A549 (cell line): Measurements from ENCODE around the gene GABBR2. TPM values are rescaled to one million over a fixed set of nuclear protein-coding genes. Genes with fewer than 3 reads are reported as not detected.

Source experiments
- ATAC-seq, 2 experiments: fragments of 200-7000 bp in 1 of 2; fragments of >200 bp in 1 of 2; cut with Nextera tagmentation in 1 of 2; cut with Tn5 transposase in 1 of 2; 3 replicates each; pipeline versions ENCODE4 v1.8.0 to v1.9.1; 2018 to 2020; ENCODE audit warnings: mild to moderate bottlenecking in 1 of 2, moderate library complexity in 1 of 2
- CTCF ChIA-PET: fragments of 300-600 bp; sonication (Branson Sonifier 250); formaldehyde crosslinking; extraction: SDS; loops from one replicate; lab custom pipeline; 2021; ENCODE audit warnings: antibody characterized with exemption, inconsistent platforms; lab: Yijun Ruan, JAX
- POLR2A ChIA-PET: fragments of 350-600 bp; formaldehyde crosslinking; extraction: SDS; loops from one replicate; lab custom pipeline; 2021; ENCODE audit warnings: antibody characterized with exemption, inconsistent platforms; lab: Yijun Ruan, JAX
- DNase-seq, 2 experiments: peaks; one replicate each; pipeline versions ENCODE4 v3.0.0 to v3.0.0-alpha.2; 2011 to 2016; ENCODE audit warnings: low read depth in 1 of 2, low spot score in 1 of 2
- FAIRE-seq: peaks from 2 replicates; lab custom pipeline; 2011; peaks lifted over from hg19 to GRCh38; lab: Jason Lieb, UNC
- H3K27ac ChIP-seq, 2 experiments: fragments of >200 bp; sonication (Bioruptor Twin); formaldehyde crosslinking; 3 replicates each; pipeline ENCODE4 v1.5.1; 2016 to 2017
- H3K4me1 ChIP-seq: fragments of >200 bp; sonication (Bioruptor Twin); formaldehyde crosslinking; 3 replicates; pipeline ENCODE4 v1.6.1; 2016
- H3K4me2 ChIP-seq: fragments of >200 bp; sonication (Bioruptor Twin); formaldehyde crosslinking; 3 replicates; pipeline ENCODE4 v1.6.1; 2016
- H3K4me3 ChIP-seq: fragments of >200 bp; sonication (Bioruptor Twin); formaldehyde crosslinking; 3 replicates; pipeline ENCODE4 v1.5.1; 2016
- H3K9me3 ChIP-seq: fragments of >200 bp; sonication (Bioruptor Twin); formaldehyde crosslinking; 3 replicates; pipeline ENCODE4 v1.6.1; 2016
- BHLHE40 ChIP-seq: IDR thresholded peaks from 2 replicates; pipeline ENCODE4 v1.6.1; 2012; ENCODE audit warnings: low read depth, low read length, inconsistent platforms
- CBX2 ChIP-seq: fragments of 200-600 bp; sonication (generic); IDR thresholded peaks from 2 replicates; pipeline ENCODE4 v1.6.1; 2016; ENCODE audit warnings: low read depth, mild to moderate bottlenecking, borderline replicate concordance
- CEBPB ChIP-seq, 2 experiments: fragments of >200 bp in 1 of 2; sonication (Bioruptor Twin) in 1 of 2; formaldehyde crosslinking in 1 of 2; IDR thresholded peaks; 2 replicates each; pipeline ENCODE4 v1.6.1; 2012 to 2016
- CHD4 ChIP-seq: fragments of 200-600 bp; sonication (generic); IDR thresholded peaks from 2 replicates; pipeline ENCODE4 v1.6.1; 2016; ENCODE audit warnings: antibody characterized with exemption, mild to moderate bottlenecking, borderline replicate concordance
- FOSL2 ChIP-seq, 2 experiments: fragments of 450-650 bp in 1 of 2; fragments of >200 bp in 1 of 2; sonication (Bioruptor Twin) in 1 of 2; formaldehyde crosslinking; IDR thresholded peaks; 2 replicates each; pipeline versions ENCODE4 v1.5.0 to v1.6.1; 2016 to 2020; ENCODE audit warnings: mild to moderate bottlenecking in 1 of 2, moderate library complexity in 1 of 2
- FOXS1 ChIP-seq: fragments of 250-450 bp; sonication (Bioruptor Pico); IDR thresholded peaks from 2 replicates; pipeline ENCODE4 v1.5.0; 2020; ENCODE audit warnings: mild to moderate bottlenecking, moderate library complexity
- HDAC2 ChIP-seq: fragments of 200-600 bp; sonication (generic); IDR thresholded peaks from 2 replicates; pipeline ENCODE4 v1.6.1; 2016
- HEYL ChIP-seq: fragments of 250-450 bp; sonication (Bioruptor Pico); IDR thresholded peaks from 2 replicates; pipeline ENCODE4 v1.8.0; 2021; ENCODE audit warnings: mild to moderate bottlenecking, moderate library complexity
- HOXA7 ChIP-seq: fragments of 250-450 bp; sonication (Bioruptor Pico); IDR thresholded peaks from 2 replicates; pipeline ENCODE4 v1.5.0; 2020; ENCODE audit warnings: mild to moderate bottlenecking, moderate library complexity
- HOXB5 ChIP-seq: fragments of 250-450 bp; sonication (Bioruptor Pico); IDR thresholded peaks from 2 replicates; pipeline ENCODE4 v1.5.0; 2020; ENCODE audit warnings: mild to moderate bottlenecking, moderate library complexity
- JUN ChIP-seq, 2 experiments: fragments of >200 bp; sonication (Bioruptor Twin); formaldehyde crosslinking; IDR thresholded peaks; 2 replicates in 1 of 2; 3 replicates in 1 of 2; pipeline ENCODE4 v1.6.1; 2016 to 2017
- JUNB ChIP-seq: fragments of >200 bp; sonication (Bioruptor Twin); formaldehyde crosslinking; IDR thresholded peaks from 2 replicates; pipeline ENCODE4 v1.6.1; 2016
- KDM1A ChIP-seq: fragments of 200-600 bp; sonication (generic); IDR thresholded peaks from 2 replicates; pipeline ENCODE4 v1.6.1; 2016; ENCODE audit warnings: low read depth, mild to moderate bottlenecking
- KDM5A ChIP-seq: fragments of 200-600 bp; sonication (generic); IDR thresholded peaks from 2 replicates; pipeline ENCODE4 v1.6.1; 2016; ENCODE audit warnings: antibody characterized with exemption, mild to moderate bottlenecking
- MYC ChIP-seq: IDR thresholded peaks from 2 replicates; pipeline ENCODE4 v1.6.1; 2012; ENCODE audit warnings: mild to moderate bottlenecking, inconsistent platforms, low read length, improper control_type of control experiment, borderline replicate concordance
- NR3C1 ChIP-seq: fragments of >200 bp; sonication (Bioruptor Twin); formaldehyde crosslinking; IDR thresholded peaks from 3 replicates; pipeline ENCODE4 v1.6.1; 2017
- POLR2AphosphoS2 ChIP-seq: conservative IDR thresholded peaks from 2 replicates; pipeline ENCODE4 v1.6.1; 2012; ENCODE audit warnings: low read length, improper control_type of control experiment, inconsistent platforms
- SMC3 ChIP-seq: fragments of >200 bp; sonication (Bioruptor Twin); formaldehyde crosslinking; IDR thresholded peaks from 3 replicates; pipeline ENCODE4 v1.6.1; 2018; ENCODE audit warnings: inconsistent platforms
- SREBF2 ChIP-seq: fragments of 450-650 bp; IDR thresholded peaks from 2 replicates; pipeline ENCODE4 v1.6.1; 2014; ENCODE audit warnings: mild to moderate bottlenecking, moderate library complexity
- TP53 ChIP-seq: fragments of 250-450 bp; sonication (Bioruptor Pico); IDR thresholded peaks from 2 replicates; pipeline ENCODE4 v1.5.0; 2021; ENCODE audit warnings: mild to moderate bottlenecking, moderate library complexity
- ZC3H11A ChIP-seq: fragments of 450-650 bp; IDR thresholded peaks from 2 replicates; pipeline ENCODE4 v1.6.1; 2014; ENCODE audit warnings: antibody characterized with exemption, mild to moderate bottlenecking
- ZFP36 ChIP-seq: fragments of 450-650 bp; IDR thresholded peaks from 2 replicates; pipeline ENCODE4 v1.6.1; 2014; ENCODE audit warnings: borderline replicate concordance; ENCODE audit not compliant: partially characterized antibody
- ZNF302 ChIP-seq: fragments of 250-450 bp; sonication (Bioruptor Pico); IDR thresholded peaks from 2 replicates; pipeline ENCODE4 v1.9.0; 2021; ENCODE audit warnings: inconsistent platforms, mild to moderate bottlenecking, moderate library complexity
- WGBS: methylation state at CpG from one replicate; pipeline ENCODE4 v1.1.6; 2017; ENCODE audit errors: missing lambda C conversion rate; 5-methylcytosine and 5-hydroxymethylcytosine counted together
- polyA plus RNA-seq, 4 experiments: library from polyadenylated mRNA; depleted of rRNA in 3 of 4; stranded (reverse); fragments of >200 nt; fragmentation: RNase III in 1 of 4; extraction: RNeasy Plus Mini Kit Qiagen cat#74134 plus additional on column Dnase treatment in 1 of 4; gene quantifications; 2 replicates in 3 of 4; 3 replicates in 1 of 4; pipeline ENCODE4 v1.2.3, GENCODE V29; 2011 to 2017
- TF ChIP-seq, protein P1 (sequence below): IDR thresholded peaks from 2 replicates; pipeline ENCODE4 v1.6.1; 2012
- TF ChIP-seq, protein P2 (sequence below): IDR thresholded peaks from 2 replicates; pipeline ENCODE4 v1.6.1; 2012
- TF ChIP-seq, protein P3 (sequence below): fragments of >200 bp; sonication (Bioruptor Twin); formaldehyde crosslinking; IDR thresholded peaks from 3 replicates; pipeline ENCODE4 v1.6.1; 2016
- TF ChIP-seq, protein P4 (sequence below): IDR thresholded peaks from 2 replicates; pipeline ENCODE4 v1.6.1; 2012; ENCODE audit warnings: low read depth, borderline replicate concordance
- TF ChIP-seq, protein P5 (sequence below): fragments of >200 bp; sonication (Bioruptor Twin); formaldehyde crosslinking; IDR thresholded peaks from 2 replicates; pipeline ENCODE4 v1.6.1; 2016
- TF ChIP-seq, protein P6 (sequence below): fragments of >200 bp; sonication (Bioruptor Twin); formaldehyde crosslinking; IDR thresholded peaks from 3 replicates; pipeline ENCODE4 v1.5.1; 2016
- TF ChIP-seq, protein P7 (sequence below): fragments of 250-450 bp; sonication (Bioruptor Pico); IDR thresholded peaks from 2 replicates; pipeline ENCODE4 v1.5.0; 2021; ENCODE audit warnings: mild to moderate bottlenecking, moderate library complexity, borderline replicate concordance

Gene GABBR2
- polyA plus RNA-seq, 2 of the 4 experiments (the other 2 are of a cell fraction): 0.08 to 0.57 TPM

DNA sequence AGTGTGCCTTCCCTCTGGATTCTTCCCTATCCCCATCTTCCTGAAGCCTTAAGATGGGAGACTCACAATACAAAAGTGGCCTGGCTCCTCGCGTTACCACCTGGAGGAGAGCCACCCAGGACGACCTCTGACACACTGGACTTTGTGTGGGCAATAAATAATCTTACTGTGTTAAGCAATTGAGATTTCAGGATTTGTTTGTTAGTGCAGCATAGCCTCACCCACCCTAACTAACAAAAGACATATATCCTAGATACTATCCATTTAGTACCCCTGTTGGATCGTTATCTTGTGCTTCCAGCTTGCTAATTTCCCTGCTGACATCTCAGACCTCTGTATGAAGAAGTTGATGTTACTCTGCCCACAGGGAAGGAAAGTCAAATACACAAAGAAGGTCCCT is 7.9 kb downstream of the GABBR2 start:
- H3K4me1 ChIP-seq: no peaks in the 10 kb centered on the region
- CTCF ChIA-PET: interaction anchor here (0.6 to 3.3 kb wide), 3 partner anchors 10 to 386 kb away, joined by 3 to 17 read pairs (median 5); no protein-coding TSS in a partner anchor
- no peak overlapping the region for H3K4me3 ChIP-seq
- WGBS: 1% methylated on average over 4 of the region's 4 CpGs
- no peak overlapping the region for H3K27ac ChIP-seq
- DNase-seq (no peak), FAIRE-seq (no peak), ATAC-seq (no peak)
- TF ChIP-seq SREBF2: no peak
- TF ChIP-seq, protein P1, sequence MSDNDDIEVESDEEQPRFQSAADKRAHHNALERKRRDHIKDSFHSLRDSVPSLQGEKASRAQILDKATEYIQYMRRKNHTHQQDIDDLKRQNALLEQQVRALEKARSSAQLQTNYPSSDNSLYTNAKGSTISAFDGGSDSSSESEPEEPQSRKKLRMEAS: no peak
- no peak for TF ChIP-seq FOXS1 (CRISPR knock-in tag)
- no peak for TF ChIP-seq KDM5A
- no peak overlapping the region for H3K4me2 ChIP-seq
- no peaks in the 10 kb centered on the region for H3K9me3 ChIP-seq
- POLR2A ChIA-PET: no interaction called here

DNA sequence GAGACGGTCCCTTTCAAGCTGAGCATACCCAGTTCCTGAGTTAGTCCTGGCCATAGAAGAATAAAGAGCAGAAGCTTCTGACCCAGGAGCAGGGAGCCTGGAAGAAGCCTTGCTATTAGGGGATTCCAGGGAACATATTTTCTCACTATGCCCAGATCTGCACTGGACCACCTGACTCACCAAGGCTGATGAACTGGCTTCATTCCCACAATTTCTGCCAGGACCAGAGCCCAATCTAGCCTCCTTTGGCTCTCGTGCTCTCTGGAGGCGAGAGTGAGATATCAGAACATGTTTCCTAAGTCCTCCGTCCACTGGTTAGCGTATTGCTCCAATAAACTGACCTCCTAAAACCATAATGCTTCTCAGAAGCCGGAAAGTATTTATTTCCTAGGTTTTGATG is 9.9 kb downstream of the GABBR2 start:
- H3K4me1 ChIP-seq: no peaks in the 10 kb centered on the region
- no peak for ATAC-seq
- H3K4me2 ChIP-seq: no peak overlapping the region
- TF ChIP-seq HEYL (CRISPR knock-in tag) (no peak), JUNB (no peak), ZC3H11A (no peak), JUN (IDR thresholded peaks at IDR 0.05) (no peak), HOXA7 (CRISPR knock-in tag) (no peak), HDAC2 (no peak), SMC3 (no peak), HOXB5 (no peak), NR3C1 (no peak), SREBF2 (no peak), TP53 (CRISPR knock-in tag) (no peak), CHD4 (no peak), ZFP36 (no peak), FOSL2 (IDR thresholded peaks at IDR 0.05) (no peak), FOSL2 (CRISPR knock-in tag; IDR thresholded peaks at IDR 0.05) (no peak), ZNF302 (CRISPR knock-in tag) (no peak), MYC (no peak)
- TF ChIP-seq, protein P2, sequence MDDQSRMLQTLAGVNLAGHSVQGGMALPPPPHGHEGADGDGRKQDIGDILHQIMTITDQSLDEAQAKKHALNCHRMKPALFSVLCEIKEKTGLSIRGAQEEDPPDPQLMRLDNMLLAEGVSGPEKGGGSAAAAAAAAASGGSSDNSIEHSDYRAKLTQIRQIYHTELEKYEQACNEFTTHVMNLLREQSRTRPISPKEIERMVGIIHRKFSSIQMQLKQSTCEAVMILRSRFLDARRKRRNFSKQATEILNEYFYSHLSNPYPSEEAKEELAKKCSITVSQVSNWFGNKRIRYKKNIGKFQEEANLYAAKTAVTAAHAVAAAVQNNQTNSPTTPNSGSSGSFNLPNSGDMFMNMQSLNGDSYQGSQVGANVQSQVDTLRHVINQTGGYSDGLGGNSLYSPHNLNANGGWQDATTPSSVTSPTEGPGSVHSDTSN: no peak
- TF ChIP-seq, protein P3, sequence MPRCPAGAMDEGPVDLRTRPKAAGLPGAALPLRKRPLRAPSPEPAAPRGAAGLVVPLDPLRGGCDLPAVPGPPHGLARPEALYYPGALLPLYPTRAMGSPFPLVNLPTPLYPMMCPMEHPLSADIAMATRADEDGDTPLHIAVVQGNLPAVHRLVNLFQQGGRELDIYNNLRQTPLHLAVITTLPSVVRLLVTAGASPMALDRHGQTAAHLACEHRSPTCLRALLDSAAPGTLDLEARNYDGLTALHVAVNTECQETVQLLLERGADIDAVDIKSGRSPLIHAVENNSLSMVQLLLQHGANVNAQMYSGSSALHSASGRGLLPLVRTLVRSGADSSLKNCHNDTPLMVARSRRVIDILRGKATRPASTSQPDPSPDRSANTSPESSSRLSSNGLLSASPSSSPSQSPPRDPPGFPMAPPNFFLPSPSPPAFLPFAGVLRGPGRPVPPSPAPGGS: no peak
- TF ChIP-seq, protein P4, sequence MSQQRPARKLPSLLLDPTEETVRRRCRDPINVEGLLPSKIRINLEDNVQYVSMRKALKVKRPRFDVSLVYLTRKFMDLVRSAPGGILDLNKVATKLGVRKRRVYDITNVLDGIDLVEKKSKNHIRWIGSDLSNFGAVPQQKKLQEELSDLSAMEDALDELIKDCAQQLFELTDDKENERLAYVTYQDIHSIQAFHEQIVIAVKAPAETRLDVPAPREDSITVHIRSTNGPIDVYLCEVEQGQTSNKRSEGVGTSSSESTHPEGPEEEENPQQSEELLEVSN: no peak
- TF ChIP-seq, protein P5, sequence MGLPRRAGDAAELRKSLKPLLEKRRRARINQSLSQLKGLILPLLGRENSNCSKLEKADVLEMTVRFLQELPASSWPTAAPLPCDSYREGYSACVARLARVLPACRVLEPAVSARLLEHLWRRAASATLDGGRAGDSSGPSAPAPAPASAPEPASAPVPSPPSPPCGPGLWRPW: no peak
- H3K4me3 ChIP-seq: no peak overlapping the region
- FAIRE-seq: no peak
- H3K27ac ChIP-seq: no peak overlapping the region
- no peak for DNase-seq
- 19% methylated on average over 6 of the region's 6 CpGs for WGBS
- POLR2A ChIA-PET: no interaction called here
- no peaks in the 10 kb centered on the region for H3K9me3 ChIP-seq
- CTCF ChIA-PET: interaction anchor here (0.9 to 2.3 kb wide), 3 partner anchors 14 to 383 kb away, joined by 3 to 6 read pairs (median 4); no protein-coding TSS in a partner anchor

DNA sequence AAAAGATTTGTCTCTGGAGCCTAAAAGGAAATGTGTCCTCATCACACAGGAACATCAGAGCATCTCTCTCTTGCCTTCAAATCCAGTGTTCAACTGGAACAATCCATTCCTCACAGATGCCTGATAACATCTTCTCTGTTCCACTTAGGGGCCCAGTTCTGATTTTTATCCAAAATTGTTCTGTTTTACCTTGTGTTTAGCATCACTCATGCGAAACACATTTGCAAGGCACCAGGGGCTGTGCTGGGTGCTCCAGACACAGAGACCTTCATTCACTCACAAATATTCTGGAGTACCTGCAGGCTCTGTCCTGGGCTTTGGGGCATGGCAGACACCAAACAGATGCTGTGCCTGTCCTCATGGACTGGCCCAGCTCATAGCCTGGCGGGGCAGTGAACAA is 13.8 kb downstream of the GABBR2 start:
- no peak overlapping the region for H3K4me2 ChIP-seq
- H3K27ac ChIP-seq: no peak overlapping the region
- POLR2A ChIA-PET: no interaction called here
- 24% methylated on average over 2 of the region's 2 CpGs for WGBS
- H3K9me3 ChIP-seq: no peaks in the 10 kb centered on the region
- no peaks in the 10 kb centered on the region for H3K4me1 ChIP-seq
- DNase-seq: no peak
- CTCF ChIA-PET: interaction anchor here (1.1 to 1.9 kb wide), 2 partner anchors 13 to 379 kb away, joined by 5 to 7 read pairs; partner anchors contain the start of gene GABBR2
- ATAC-seq: no peak
- H3K4me3 ChIP-seq: no peak overlapping the region
- no peak for FAIRE-seq
- TF ChIP-seq, protein P6, sequence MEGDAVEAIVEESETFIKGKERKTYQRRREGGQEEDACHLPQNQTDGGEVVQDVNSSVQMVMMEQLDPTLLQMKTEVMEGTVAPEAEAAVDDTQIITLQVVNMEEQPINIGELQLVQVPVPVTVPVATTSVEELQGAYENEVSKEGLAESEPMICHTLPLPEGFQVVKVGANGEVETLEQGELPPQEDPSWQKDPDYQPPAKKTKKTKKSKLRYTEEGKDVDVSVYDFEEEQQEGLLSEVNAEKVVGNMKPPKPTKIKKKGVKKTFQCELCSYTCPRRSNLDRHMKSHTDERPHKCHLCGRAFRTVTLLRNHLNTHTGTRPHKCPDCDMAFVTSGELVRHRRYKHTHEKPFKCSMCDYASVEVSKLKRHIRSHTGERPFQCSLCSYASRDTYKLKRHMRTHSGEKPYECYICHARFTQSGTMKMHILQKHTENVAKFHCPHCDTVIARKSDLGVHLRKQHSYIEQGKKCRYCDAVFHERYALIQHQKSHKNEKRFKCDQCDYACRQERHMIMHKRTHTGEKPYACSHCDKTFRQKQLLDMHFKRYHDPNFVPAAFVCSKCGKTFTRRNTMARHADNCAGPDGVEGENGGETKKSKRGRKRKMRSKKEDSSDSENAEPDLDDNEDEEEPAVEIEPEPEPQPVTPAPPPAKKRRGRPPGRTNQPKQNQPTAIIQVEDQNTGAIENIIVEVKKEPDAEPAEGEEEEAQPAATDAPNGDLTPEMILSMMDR: no peak
- TF ChIP-seq BHLHE40 (no peak), CBX2 (no peak), ZC3H11A (no peak), CEBPB (IDR thresholded peaks at IDR 0.05) (no peak), POLR2AphosphoS2 (no peak), KDM1A (no peak), MYC (no peak)
- TF ChIP-seq, protein P7, sequence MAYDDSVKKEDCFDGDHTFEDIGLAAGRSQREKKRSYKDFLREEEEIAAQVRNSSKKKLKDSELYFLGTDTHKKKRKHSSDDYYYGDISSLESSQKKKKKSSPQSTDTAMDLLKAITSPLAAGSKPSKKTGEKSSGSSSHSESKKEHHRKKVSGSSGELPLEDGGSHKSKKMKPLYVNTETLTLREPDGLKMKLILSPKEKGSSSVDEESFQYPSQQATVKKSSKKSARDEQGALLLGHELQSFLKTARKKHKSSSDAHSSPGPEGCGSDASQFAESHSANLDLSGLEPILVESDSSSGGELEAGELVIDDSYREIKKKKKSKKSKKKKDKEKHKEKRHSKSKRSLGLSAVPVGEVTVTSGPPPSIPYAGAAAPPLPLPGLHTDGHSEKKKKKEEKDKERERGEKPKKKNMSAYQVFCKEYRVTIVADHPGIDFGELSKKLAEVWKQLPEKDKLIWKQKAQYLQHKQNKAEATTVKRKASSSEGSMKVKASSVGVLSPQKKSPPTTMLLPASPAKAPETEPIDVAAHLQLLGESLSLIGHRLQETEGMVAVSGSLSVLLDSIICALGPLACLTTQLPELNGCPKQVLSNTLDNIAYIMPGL (CRISPR knock-in tag): no peak
